Right lobe of liver (tissue), 6 donors: ENCODE data around the gene CRYBA1. TPM values are rescaled to one million over a fixed set of nuclear protein-coding genes. Genes with fewer than 3 reads are reported as not detected.

Experiments used
- ATAC-seq, 4 donors: fragments of 200-7000 bp; cut with Tn5 transposase; one replicate each; pipeline ENCODE4 v1.9.1; 2020; ENCODE audit warnings: mild to moderate bottlenecking in 4 of 4, moderate library complexity in 4 of 4
- DNase-seq, 3 donors: peaks; one replicate each; pipeline ENCODE4 v3.0.0-alpha.2; 2020
- H3K27ac ChIP-seq, 3 donors: fragments of 200-600 bp; one replicate each; pipeline ENCODE4 v1.8.0; 2022
- H3K27me3 ChIP-seq, 2 donors: fragments of 200-600 bp; one replicate each; pipeline ENCODE4 v1.8.0; 2022
- H3K36me3 ChIP-seq, 4 donors: fragments of 200-600 bp; sonication (generic) in 1 of 4; one replicate each; pipeline versions ENCODE4 v1.5.1 to v1.8.0; 2017 to 2022; ENCODE audit warnings: control low read depth in 1 of 4
- H3K4me1 ChIP-seq, 4 donors: fragments of 200-600 bp; sonication (generic) in 1 of 4; one replicate each; pipeline versions ENCODE4 v1.5.1 to v1.8.0; 2017 to 2022; ENCODE audit warnings: control low read depth in 1 of 4
- H3K4me3 ChIP-seq, 3 donors: fragments of 200-600 bp; one replicate each; pipeline ENCODE4 v1.8.0; 2022
- H3K9me3 ChIP-seq, 4 donors: fragments of 200-600 bp; sonication (generic) in 1 of 4; one replicate each; pipeline versions ENCODE4 v1.5.1 to v1.8.0; 2017 to 2022; ENCODE audit warnings: control low read depth in 1 of 4
- CTCF ChIP-seq, 4 donors: fragments of 200-600 bp in 3 of 4; fragments of 450-650 bp in 1 of 4; IDR thresholded peaks; one replicate each; pipeline versions ENCODE4 v1.5.1 to v1.8.0; 2016 to 2022; ENCODE audit warnings: antibody characterized with exemption in 4 of 4, mild to moderate bottlenecking in 2 of 4
- POLR2A ChIP-seq: fragments of 450-650 bp; IDR thresholded peaks from one replicate; pipeline ENCODE4 v1.6.1; 2017; ENCODE audit warnings: antibody characterized with exemption, mild to moderate bottlenecking
- WGBS: methylation state at CpG from one replicate; pipeline ENCODE4 v1.1.6; 2018; ENCODE audit warnings: low coverage, low lambda C conversion rate; ENCODE audit not compliant: insufficient coverage; ENCODE audit errors: missing lambda C conversion rate; 5-methylcytosine and 5-hydroxymethylcytosine counted together
- intact Hi-C, 2 donors: fragments of 100-400 bp; cut with DNase I; formaldehyde crosslinking; loops; one replicate each; pipeline versions ENCODE4 v1.11.2 to v1.14.1; 2022
- total RNA-seq, 6 experiments: library from RNA; depleted of rRNA in 2 of 6; stranded (reverse); fragments of >200 nt in 2 of 6; fragmentation: NEBNext Ultra II Directional in 3 of 6; extraction: Animal tissue kit (Norgen Biotek cat#: 25700) in 3 of 6; gene quantifications; one replicate each; pipeline versions ENCODE4 v1.1.0 to v1.2.4, GENCODE V29; 2016 to 2023
- donor health status: DM: no; HTN: yes; CAD: no.
- donor health status: DM: no; HTN: no; CAD: no.
- donor health status: DM: no; HTN: no; CAD: no.
- donor health status: DM: no; HTN: yes; CAD: no.
- donor health status: DM: no; HTN: yes; CAD: no.

CRYBA1 gene
- total RNA-seq, 6 experiments from 2014 or later = not detected

- Histone ChIP-seq H3K27me3 (no peaks in the 10 kb centered on the region), H3K36me3 (peaks cover 8 to 26% (median 19%) of the 10 kb centered on the region in 4 donors), H3K27ac (no peak overlapping the region), H3K4me3 (no peak overlapping the region), H3K4me1 (peaks cover 0 to 32% (median 4%) of the 10 kb centered on the region in 4 donors), H3K9me3 (peaks cover 0 to 3% (median 1%) of the 10 kb centered on the region in 4 donors)
- intact Hi-C loops = loop anchor here in 1 of 2 donors (10.0 kb wide), 1 partner anchor 155 kb away; no protein-coding TSS in a partner anchor
- ATAC-seq (no peak), DNase-seq (no peak)
- TF ChIP-seq POLR2A (no peak), CTCF (IDR thresholded peaks at IDR 0.05) (no peak)
- 72% methylated on average over 3 of the region's 5 CpGs for WGBS
These were observed 32.9 kb downstream of the CRYBA1 start for GRCh38 chr17:29279397-29280070.

GRCh38 chr17:29283496-29283895, 36.8 kb downstream of the CRYBA1 start:
- Histone ChIP-seq H3K9me3 (peaks cover 0 to 3% (median 1%) of the 10 kb centered on the region in 4 donors), H3K4me1 (peaks cover 0 to 13% (median 2%) of the 10 kb centered on the region in 4 donors), H3K36me3 (peaks cover 16 to 57% (median 30%) of the 10 kb centered on the region in 4 donors), H3K4me3 (no peak overlapping the region), H3K27me3 (no peaks in the 10 kb centered on the region), H3K27ac (no peak overlapping the region)
- no peak for DNase-seq
- no peak for ATAC-seq
- intact Hi-C loops = loop anchor here in 1 of 2 donors (10.0 kb wide), 1 partner anchor 159 kb away; no protein-coding TSS in a partner anchor
- TF ChIP-seq CTCF (IDR thresholded peaks at IDR 0.05) = no peak
- TF ChIP-seq POLR2A = no peak
- WGBS = 68% methylated on average over 5 of the region's 5 CpGs

GRCh38 chr17:29283961-29284360, 37.3 kb downstream of the CRYBA1 start:
- H3K27ac ChIP-seq = no peak overlapping the region
- DNase-seq (no peak), ATAC-seq (no peak)
- intact Hi-C loops = loop anchor here in 1 of 2 donors (10.0 kb wide), 1 partner anchor 159 kb away; no protein-coding TSS in a partner anchor
- TF ChIP-seq CTCF (IDR thresholded peaks at IDR 0.05) (no peak), POLR2A (no peak)
- H3K27me3 ChIP-seq = no peaks in the 10 kb centered on the region
- WGBS = 71% methylated on average over 2 of the region's 2 CpGs
- peaks cover 0 to 13% (median 2%) of the 10 kb centered on the region in 4 donors for H3K4me1 ChIP-seq
- peaks cover 16 to 57% (median 30%) of the 10 kb centered on the region in 4 donors for H3K36me3 ChIP-seq
- no peak overlapping the region for H3K4me3 ChIP-seq
- peaks cover 0 to 3% (median under 1%) of the 10 kb centered on the region in 4 donors for H3K9me3 ChIP-seq

- TF ChIP-seq POLR2A = no peak
- no peak for TF ChIP-seq CTCF (IDR thresholded peaks at IDR 0.05)
- H3K4me1 ChIP-seq = peaks cover 0 to 36% (median 18%) of the 10 kb centered on the region in 4 donors
- no peaks in the 10 kb centered on the region for H3K27me3 ChIP-seq
- no peak for ATAC-seq
- intact Hi-C loops = loop anchor here (5.0 to 10.0 kb wide), 2 partner anchors 143 to 165 kb away; no protein-coding TSS in a partner anchor
- no peak overlapping the region for H3K4me3 ChIP-seq
- 82% methylated on average over 6 of the region's 9 CpGs for WGBS
- H3K36me3 ChIP-seq = peaks cover 0 to 38% (median 17%) of the 10 kb centered on the region in 4 donors
- H3K9me3 ChIP-seq = no peaks in the 10 kb centered on the region
- DNase-seq = no peak
- H3K27ac ChIP-seq = no peak overlapping the region
These were observed 43.2 kb downstream of the CRYBA1 start for GRCh38 chr17:29289852-29290251.
